ENCODE data around the gene PDZRN3. TPM values are rescaled to one million over a fixed set of nuclear protein-coding genes. Genes with fewer than 3 reads are reported as not detected.
A peak's percentile ranks its signal among the peaks of the same experiment; 100 is the strongest.

The PDZRN3 gene
- polyA plus RNA-seq, 12 donors, result 71.1 to 111 (median 87.2) TPM; not detected in 1

- DNase-seq, result no peak
Measured at GRCh38 chr3:73626106-73626505, 1.4 kb upstream of the PDZRN3 start.

GRCh38 chr3:73624017-73624820, 522 bp downstream of the PDZRN3 start:
- peak; percentile 76 for DNase-seq

GRCh38 chr3:73623346-73623745, 1.4 kb downstream of the PDZRN3 start:
- DNase-seq, result no peak

- DNase-seq, result no peak
Measured at GRCh38 chr3:73622091-73622805, 2.5 kb downstream of the PDZRN3 start.

- no peak for DNase-seq
Measured at GRCh38 chr3:73621388-73621787, 3.4 kb downstream of the PDZRN3 start.

- no peak for DNase-seq
Measured at GRCh38 chr3:73618461-73618860, 6.3 kb downstream of the PDZRN3 start.

GRCh38 chr3:73616056-73616455, 8.7 kb downstream of the PDZRN3 start:
- no peak for DNase-seq

GRCh38 chr3:73614419-73614818, 10.3 kb downstream of the PDZRN3 start:
- peak; percentile 64 for DNase-seq

GRCh38 chr3:73611176-73611575, 13.6 kb downstream of the PDZRN3 start:
- DNase-seq, result no peak

GRCh38 chr3:73610493-73610892, 14.2 kb downstream of the PDZRN3 start:
- DNase-seq, result no peak

- DNase-seq, result no peak
Measured at GRCh38 chr3:73609655-73610054, 15.1 kb downstream of the PDZRN3 start.

GRCh38 chr3:73609315-73609641, 15.5 kb downstream of the PDZRN3 start:
- DNase-seq, result no peak

- DNase-seq, result no peak
Measured at GRCh38 chr3:73608456-73609314, 16.1 kb downstream of the PDZRN3 start.

GRCh38 chr3:73605861-73606260, 18.9 kb downstream of the PDZRN3 start:
- no peak for DNase-seq

GRCh38 chr3:73605412-73605811, 19.3 kb downstream of the PDZRN3 start:
- peak; percentile 63 for DNase-seq

- no peak for DNase-seq
Measured at GRCh38 chr3:73604451-73604850, 20.3 kb downstream of the PDZRN3 start.

GRCh38 chr3:73603762-73604171, 21.0 kb downstream of the PDZRN3 start:
- DNase-seq, result no peak

- peak; percentile 68 for DNase-seq
Measured at GRCh38 chr3:73602170-73602569, 22.6 kb downstream of the PDZRN3 start.

- no peak for DNase-seq
Measured at GRCh38 chr3:73601481-73601880, 23.3 kb downstream of the PDZRN3 start.

GRCh38 chr3:73601011-73601410, 23.7 kb downstream of the PDZRN3 start:
- DNase-seq, result peak; percentile 75

- DNase-seq, result peak; percentile 90
Measured at GRCh38 chr3:73600293-73600938, 24.3 kb downstream of the PDZRN3 start.

- DNase-seq, result no peak
Measured at GRCh38 chr3:73599605-73600004, 25.1 kb downstream of the PDZRN3 start.

All from muscle of arm (tissue), 12 donors.